ENCODE data around the gene MEGF10. TPM values are rescaled to one million over a fixed set of nuclear protein-coding genes. Genes with fewer than 3 reads are reported as not detected.

MEGF10 gene
- total and polyA plus RNA-seq, 2 of the 8 experiments (the other 6 are each of a cell fraction or from before 2014, with no cell fraction given), result 38.2 to 53.1 TPM

DNA sequence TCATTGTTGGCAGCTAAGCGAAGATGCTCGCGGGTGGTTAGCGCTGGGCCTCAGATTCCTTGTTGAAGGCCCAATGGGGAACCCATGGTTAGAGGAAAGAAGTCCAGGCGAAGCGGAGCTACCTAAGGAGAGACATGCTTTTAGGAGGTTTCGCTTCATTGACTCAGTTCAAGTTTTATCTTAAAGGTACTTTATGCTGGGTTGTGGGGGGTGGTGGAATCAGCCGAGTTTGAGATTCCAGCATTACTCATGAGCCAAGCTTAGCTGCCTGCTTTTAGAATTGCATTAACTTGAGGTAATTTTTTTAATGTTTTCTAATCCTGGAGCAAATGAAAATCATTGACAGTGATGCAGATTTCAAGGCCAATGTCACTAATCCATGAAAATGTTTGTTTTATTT lies 16.1 kb downstream of the MEGF10 start (continued):
- no peak for TF ChIP-seq SP2 (IDR thresholded peaks at IDR 0.05; ENCODE audit: low read length)
- TF ChIP-seq SP1 (IDR thresholded peaks at IDR 0.05; ENCODE audit: low read depth, low read length), result no peak
- TF ChIP-seq CHD2 (IDR thresholded peaks at IDR 0.05; ENCODE audit: low read length), result no peak
- TF ChIP-seq KDM4A (IDR thresholded peaks at IDR 0.05; ENCODE audit: low read depth, low read length, severe bottlenecking), result no peak
- TF ChIP-seq RAD21 (IDR thresholded peaks at IDR 0.05 in 1 of 2, conservative IDR thresholded peaks at IDR 0.05 in 1 of 2; ENCODE audit: low read depth in 2 of 2, low read length in 2 of 2), result no peak

Measured in H1 (cell line).